WI38 (cell line): ENCODE results near the gene EFNA5.

Experiments used
- H3K4me3 ChIP-seq: 2 replicates; pipeline ENCODE4 v1.5.1; 2011; ENCODE audit warnings: low read depth, mild to moderate bottlenecking, control low read depth, low read length
- TF ChIP-seq, protein P1 (sequence below): IDR thresholded peaks from 2 replicates; pipeline ENCODE4 v1.5.1; 2012; ENCODE audit warnings: low read depth, mild to moderate bottlenecking, control low read depth, low read length

EFNA5 gene

DNA sequence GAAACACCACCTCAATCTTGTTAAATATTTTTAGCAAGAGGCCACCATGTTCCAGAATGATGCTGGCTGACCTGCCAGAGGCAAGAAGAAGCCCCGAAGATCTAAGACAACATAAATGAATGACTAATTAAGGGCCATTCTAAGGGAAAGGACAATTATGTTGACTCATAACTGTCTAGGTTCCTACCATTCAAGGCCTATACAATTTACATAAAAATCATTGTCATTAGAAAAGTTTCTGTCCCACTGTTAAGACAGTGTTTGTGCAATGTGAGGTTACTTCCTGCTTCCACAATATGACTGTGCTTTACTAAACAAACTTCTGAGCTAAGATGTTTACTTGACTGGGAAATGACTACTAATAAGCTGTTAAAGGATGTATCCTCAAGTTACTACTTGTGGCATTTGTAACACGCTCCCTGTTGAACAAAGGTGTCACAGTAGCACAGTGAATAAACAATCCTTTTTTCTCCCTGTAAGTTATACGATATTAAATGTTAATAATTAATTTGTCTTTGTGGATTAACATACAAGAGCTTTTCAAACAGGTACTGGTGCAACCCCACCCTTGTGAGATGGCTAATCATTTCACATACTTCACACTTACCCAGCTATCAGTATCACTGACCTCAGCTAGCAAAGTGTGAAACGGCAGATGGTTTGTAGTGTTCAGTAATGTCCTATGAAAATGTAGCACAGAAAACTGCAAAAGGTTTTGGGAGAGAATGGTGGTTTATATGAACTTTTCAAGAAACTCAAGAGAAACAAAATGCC, 195.8 kb downstream of the EFNA5 start:
- TF ChIP-seq, protein P1, sequence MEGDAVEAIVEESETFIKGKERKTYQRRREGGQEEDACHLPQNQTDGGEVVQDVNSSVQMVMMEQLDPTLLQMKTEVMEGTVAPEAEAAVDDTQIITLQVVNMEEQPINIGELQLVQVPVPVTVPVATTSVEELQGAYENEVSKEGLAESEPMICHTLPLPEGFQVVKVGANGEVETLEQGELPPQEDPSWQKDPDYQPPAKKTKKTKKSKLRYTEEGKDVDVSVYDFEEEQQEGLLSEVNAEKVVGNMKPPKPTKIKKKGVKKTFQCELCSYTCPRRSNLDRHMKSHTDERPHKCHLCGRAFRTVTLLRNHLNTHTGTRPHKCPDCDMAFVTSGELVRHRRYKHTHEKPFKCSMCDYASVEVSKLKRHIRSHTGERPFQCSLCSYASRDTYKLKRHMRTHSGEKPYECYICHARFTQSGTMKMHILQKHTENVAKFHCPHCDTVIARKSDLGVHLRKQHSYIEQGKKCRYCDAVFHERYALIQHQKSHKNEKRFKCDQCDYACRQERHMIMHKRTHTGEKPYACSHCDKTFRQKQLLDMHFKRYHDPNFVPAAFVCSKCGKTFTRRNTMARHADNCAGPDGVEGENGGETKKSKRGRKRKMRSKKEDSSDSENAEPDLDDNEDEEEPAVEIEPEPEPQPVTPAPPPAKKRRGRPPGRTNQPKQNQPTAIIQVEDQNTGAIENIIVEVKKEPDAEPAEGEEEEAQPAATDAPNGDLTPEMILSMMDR, result no peak
- no peak overlapping the region for H3K4me3 ChIP-seq

DNA sequence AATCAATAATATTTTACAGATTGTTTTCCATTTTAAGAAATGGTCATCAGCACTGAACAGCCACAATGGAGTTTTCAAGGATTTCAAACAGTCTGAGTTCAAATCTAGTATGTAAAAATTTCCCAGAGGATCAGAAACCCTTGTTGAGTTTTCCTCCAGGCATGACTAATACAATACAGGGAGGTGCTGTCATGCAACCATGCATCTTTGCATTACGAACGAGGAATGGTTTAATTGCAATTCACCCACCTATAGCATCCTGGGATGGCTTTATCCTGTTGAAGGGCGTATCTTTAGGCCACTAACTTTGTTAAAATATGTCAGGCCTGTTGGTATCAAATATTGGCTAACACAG, 196.4 kb downstream of the EFNA5 start:
- TF ChIP-seq, protein P1, result no peak
- no peak overlapping the region for H3K4me3 ChIP-seq

DNA sequence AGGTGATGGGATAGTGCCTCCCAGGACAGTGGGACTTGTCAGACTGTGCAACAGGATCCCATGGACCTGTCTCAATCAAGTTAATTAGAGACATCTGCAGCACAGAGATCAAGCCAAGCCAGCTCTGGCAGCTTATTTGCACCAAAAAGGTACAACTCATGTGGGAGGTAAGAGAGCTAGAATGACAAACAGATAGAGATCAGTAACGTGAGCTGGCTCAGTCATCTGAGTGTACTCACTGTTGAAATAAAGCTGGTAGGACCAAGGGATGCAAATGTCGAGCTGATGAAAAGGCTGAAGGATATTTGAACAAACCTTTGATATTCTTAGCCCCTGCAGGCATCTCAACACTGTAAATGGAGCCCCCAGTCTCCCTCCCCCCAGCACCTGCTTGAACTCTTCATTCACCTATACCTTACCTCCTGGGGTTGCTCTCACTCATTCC, 198.1 kb downstream of the EFNA5 start:
- TF ChIP-seq, protein P1, result no peak
- no peak overlapping the region for H3K4me3 ChIP-seq

DNA sequence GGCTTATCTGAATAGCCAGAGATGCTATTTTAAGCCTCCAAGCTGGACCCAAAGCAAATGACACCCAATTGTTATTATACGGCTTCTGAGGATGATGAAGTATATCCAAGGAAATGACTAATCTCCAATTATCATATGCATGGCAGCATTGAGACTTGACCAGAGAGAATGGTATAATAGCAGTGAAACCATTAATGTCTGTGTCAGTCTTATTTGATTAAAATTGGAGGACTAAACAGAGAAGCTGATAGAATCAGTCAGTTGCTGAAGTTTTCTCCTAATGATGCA, 200.5 kb downstream of the EFNA5 start:
- TF ChIP-seq, protein P1, result no peak
- H3K4me3 ChIP-seq, result no peak overlapping the region

DNA sequence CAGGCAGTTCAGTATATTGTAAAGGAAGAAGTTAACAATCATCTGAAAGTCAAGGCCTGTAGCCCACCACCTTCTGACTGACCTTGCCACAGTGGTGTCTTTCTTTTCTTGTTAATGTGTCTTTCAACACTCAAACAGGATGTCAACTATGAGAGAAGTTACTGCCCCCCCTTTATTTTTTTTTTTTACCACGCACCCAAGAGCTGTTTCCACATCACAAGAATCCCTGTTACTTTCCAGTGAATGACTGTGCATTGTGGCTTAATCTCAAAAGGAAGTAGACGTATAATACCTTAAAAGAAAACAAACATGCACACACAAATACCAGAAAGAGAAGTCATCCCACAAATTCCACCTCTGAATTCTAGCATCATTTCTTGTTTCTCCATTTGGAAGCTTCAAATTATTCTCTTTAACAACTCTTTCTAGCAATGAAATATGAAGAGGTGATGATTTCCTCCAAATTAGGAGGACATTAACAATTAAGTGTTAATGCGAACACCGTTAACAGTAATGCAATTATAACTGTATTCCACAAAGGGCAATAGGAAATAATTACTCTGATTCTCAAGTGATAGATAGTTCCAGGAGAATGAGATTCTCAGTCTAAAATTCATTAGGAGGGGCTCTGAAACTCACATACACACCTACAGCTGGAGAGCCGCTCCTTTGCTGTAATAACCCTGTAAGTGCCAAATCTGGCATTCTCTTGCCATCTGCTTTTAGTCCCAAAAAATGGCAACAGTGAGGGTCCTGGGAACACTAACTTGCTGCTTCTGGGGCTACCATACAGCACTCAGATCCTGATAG, 201.0 kb downstream of the EFNA5 start:
- no peak overlapping the region for H3K4me3 ChIP-seq
- TF ChIP-seq, protein P1, result no peak

DNA sequence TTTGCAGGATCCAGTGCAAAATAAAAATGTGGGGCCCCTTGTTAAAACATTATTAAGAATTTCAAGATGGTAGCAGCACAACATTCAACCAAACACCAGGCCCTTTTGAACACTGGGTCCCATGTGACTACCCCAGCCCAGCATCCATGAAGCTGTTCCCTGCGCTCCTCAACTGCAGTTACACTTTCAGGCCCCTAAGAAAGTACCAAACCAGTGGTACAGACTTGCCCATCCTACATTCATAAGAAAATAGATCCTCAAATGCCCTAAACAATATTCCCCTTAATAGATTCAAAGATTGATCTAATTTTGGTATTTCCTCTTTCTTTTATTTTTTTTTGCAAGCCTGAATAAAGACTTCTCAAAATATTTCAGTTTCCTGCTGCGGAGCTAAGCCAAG, 201.7 kb downstream of the EFNA5 start:
- no peak overlapping the region for H3K4me3 ChIP-seq
- TF ChIP-seq, protein P1, result no peak

DNA sequence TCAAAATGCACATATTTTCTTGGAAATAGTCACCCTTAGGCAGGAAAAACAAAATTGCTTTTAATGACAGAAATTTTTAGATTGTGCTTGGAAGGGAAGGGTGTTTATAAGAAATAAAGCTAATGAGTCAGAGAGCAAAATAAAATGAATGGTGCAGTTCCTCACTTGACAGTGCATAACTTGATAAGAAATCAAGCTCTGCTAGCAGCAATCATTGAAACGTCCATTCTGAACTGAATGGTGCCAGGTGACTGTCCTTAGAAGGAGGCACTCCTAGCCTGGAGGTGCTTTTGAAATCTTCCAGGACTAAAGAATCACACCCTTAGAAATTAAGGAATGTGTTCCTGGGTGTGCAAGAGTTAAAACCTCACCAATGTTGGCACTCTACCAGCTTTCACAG, 202.5 kb downstream of the EFNA5 start:
- H3K4me3 ChIP-seq, result no peak overlapping the region
- TF ChIP-seq, protein P1, result no peak
